RKO (cell line): ENCODE results near the gene BAG5.
A peak's percentile ranks its signal among the peaks of the same experiment; 100 is the strongest.
"Not testable (repeated sequence)": the region's sequence is repeated elsewhere in the genome, so short reads cannot be mapped to it uniquely, and the experiment has no call there.

ENCODE experiments used
- DNase-seq: peaks from one replicate; pipeline ENCODE4 v3.0.0-alpha.2; 2016; ENCODE audit warnings: low spot score

Gene BAG5

DNA sequence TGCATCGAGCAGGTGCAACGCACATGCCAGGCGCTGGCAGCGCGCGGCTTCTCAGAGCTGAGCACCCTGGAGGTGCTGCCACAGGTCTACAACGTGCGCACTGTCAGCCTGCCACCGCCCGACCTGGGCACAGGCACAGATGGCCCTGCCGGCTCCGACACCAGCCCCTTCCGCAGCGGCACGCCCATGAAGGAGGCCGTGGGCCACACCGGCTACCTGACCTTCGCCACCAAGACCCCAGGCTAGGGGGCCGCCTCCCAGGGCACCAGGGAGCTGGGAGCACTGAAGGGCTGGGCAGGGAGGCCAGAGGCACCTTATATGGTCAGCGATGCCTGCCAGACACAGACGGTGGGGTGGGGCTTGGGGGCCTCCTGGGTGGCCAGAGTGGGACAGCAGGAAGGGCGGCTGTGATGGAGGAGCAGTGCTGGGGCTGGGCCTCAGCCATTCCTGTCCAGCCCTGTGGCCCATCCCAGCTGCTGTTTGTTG, 27.8 kb downstream of the BAG5 start:
- DNase-seq, result no peak

DNA sequence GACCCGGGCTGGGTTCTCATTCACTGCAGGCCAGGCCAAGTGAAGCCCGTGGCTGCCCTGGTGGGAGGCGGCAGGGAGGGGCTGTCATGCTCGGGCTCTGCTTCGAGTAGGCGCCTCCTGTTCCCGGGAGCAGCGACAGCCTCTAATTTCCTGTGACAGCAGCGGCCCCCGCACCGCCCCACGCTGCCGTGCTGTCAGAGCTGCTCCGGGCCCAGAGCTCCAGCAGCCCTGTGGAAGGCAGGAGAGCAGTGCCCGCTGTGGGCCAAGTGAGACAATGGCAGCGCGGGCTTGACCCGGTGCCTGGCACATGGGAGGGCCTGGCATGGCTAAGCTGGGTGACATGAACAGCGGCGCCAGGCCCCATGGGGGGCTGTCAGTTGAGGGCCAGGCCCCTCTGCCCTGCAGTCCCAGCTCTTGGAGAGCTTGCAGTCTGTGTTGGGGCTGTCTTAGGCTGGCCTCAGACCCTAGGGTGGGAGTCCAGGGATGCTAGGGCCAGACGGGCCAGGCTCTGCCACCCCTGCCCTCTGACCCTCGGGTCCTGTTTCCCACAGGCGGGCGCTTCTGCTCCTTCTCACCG, 28.4 kb downstream of the BAG5 start:
- no peak for DNase-seq

DNA sequence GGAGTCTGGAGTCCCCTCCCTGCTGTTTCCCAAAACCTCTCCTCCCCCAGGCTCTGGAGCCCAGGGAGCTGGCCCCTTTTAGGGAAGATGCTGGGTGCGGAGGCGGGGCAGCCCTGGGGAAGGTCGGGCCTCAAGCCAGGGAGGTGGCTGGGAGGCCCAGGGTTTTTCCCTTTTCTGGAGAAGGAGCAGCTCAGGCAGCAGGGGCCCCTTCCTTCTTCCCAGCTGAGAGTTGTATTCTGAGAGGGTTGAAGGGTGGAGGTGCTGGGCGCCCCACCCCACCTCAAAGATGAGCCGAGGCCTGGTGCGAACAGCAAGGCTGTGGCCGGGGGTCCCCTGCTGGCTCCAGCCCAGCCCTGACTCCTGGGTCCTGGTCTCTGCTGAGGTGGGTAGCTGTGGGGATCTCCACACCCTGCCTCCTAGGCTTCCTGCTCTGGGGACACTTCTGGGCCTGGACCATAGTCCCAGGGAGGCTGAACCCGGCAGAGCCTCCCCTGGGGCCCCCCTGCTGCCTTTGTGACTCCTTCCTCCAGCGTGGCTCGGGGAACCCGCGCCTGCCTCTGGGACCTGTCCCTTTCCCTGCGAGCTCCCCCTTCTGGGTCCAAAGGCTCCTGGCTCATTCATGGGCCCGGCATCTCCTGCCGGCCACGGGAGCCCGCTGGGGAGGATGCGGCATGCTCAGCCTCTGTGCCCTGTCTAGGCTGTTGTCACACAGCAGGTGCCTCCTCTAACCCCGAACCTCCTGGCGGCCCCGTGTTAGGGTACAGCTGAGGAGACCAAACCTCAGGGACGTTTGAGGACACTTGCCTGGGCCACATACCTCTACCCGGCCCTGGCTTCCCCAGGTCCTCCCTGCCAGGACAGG, 29.1 kb downstream of the BAG5 start:
- no peak for DNase-seq

DNA sequence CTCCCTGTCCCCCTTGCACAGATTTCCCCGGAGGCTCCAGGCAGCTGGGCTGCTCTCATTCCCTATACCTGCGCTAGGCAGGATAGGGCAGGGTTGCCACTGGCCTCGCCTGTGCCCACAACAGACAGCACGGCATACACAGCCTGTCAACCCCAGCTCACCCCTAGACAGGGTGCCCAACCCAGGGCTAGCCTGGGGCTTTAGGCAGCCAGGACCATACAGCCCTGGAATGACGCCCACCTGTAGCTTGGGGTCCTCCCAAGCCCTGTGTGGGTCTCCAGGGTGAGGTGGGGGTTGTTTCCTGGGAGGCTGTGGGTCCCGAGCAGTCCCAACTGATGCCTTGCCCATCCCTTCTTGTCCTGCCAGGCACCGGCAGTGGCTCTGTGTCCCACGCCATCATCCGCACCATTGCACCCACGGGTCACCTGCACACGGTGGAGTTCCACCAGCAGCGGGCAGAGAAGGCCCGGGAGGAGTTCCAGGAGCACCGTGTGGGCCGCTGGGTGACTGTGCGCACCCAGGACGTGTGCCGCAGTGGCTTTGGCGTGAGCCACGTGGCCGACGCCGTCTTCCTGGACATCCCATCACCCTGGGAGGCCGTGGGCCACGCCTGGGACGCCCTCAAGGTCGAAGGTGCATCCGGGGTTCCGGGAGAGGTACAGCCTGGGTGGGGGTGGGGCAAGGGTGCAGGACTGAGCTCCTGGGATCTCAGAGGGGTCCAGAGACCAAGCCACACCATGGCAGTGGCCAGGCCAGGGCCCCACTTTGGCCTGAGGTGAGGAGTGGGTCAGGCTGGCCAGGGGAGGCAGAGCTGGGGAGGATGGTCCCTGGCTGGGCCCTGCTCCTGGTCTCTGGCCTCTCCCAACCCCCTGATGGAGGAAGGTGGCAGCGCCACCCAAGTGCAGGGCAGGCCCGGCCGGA, 30.0 kb downstream of the BAG5 start:
- no peak for DNase-seq

DNA sequence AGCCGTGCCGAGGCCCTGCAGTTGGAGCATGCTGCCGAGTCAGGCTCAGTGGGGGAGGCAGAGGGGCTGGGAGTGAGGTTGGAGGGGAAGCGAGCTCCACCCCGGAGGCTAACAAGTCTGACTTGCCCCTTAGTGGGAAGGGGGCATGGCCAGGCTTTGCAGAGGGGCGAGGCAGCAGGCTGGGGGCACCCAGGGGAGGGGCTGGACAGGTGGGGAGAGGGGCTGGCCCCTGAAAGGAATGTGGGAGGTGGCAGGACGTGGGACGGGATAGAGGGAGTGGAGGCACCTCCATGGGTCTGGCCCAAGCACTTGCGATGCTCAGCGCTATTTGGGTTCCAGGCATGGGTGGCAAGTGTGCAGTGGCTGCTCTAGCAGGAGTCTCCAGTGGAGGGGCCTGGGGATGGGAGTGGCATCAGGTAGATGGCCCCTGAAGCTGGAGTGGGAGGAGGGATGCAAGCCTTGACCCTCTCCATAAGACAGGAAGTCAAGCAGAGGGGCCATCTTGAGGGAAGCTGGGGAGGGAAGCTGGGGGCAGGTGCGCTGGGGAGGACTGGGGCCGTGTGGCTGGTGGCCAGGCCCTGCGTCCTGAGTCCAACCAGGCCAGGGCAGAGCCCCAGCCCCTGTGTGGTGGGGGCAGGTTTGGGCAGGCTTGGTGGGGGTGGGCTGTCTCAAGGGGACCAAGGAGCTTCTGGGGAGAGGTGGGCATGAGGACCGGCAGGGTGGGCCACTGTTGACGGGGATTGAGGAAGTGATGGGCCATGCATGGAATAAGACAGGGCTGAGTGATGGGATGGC, 30.8 kb downstream of the BAG5 start:
- DNase-seq, result no peak

DNA sequence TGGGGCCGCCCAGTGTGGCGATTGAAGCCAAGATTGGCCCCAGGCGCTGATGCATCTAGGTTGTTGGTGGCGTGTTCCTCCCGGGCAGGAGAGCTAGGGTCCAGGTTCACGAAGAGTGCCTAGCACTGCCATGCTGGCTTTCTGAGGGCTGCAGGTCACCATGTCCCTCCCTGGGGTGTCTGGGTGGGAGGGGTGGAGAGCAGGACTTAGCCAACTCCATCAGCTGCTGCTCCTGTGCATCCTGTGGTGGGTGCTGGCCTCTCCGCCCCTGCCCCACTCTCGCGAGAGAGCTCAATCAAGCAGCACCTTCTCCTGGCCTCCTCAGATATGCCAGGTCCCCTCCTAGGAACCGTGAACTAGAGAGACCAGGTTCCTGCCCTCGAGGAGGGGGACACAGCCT, 31.6 kb downstream of the BAG5 start:
- DNase-seq, result no peak

DNA sequence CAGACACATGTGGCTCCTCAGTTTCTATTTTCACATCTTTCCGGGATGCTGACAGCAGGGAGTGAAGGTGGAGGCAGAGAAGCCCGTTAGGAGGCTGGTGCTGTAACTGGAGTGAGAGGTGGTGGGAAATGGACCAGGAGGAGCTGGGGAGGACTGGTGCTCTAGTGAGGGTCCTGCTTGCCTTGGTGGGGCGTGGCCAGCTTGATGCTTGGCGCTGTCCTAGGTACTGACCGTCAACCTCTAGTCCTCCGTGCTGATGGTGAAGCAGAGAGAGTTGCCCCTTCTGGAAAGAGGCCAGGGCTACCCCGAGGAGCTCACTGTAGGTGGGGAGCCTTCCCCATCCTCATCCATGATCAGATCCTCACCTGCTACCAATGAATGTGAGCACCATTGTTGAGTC, 32.1 kb downstream of the BAG5 start:
- DNase-seq, result peak; percentile 40

DNA sequence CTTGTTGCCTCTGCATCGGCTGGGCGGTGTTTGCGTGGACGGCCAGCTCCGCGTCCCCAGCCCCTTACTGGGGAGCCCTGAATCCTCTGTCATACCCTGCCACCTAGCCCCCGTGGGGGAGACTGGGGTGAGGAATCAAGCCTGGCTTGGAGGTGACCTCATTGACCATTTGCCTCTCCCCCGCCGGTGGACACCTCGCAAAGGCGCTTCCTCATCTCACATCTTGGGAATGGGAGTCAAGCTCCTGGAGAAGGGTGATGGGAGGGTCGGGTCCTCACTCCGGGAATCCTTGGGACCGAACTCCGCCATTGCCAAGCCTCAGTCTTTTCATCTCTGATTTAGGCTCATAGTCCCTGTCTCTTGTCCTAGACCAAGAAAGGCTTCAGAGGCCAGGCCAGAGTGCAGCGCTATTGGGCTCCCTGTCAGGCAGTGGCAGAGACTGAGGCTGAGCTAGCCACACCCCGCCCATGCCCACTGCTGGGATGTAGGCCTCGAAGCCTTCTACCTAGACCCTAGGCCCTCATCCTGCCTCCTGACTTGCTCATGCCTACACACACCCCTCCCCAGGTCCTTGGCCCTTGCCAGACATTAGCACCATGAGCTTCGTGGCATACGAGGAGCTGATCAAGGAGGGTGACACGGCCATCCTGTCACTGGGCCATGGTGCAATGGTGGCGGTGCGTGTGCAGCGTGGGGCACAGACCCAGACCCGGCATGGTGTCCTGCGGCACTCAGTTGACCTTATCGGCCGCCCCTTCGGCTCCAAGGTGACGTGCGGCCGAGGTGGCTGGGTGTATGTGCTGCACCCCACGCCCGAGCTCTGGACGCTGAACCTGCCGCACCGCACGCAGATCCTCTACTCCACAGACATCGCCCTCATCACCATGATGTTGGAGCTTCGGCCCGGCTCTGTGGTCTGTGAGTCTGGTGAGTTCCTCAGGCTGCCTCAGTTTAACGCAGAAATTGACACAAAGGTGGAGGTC, 32.8 kb downstream of the BAG5 start:
- peak; percentile 32 for DNase-seq

DNA sequence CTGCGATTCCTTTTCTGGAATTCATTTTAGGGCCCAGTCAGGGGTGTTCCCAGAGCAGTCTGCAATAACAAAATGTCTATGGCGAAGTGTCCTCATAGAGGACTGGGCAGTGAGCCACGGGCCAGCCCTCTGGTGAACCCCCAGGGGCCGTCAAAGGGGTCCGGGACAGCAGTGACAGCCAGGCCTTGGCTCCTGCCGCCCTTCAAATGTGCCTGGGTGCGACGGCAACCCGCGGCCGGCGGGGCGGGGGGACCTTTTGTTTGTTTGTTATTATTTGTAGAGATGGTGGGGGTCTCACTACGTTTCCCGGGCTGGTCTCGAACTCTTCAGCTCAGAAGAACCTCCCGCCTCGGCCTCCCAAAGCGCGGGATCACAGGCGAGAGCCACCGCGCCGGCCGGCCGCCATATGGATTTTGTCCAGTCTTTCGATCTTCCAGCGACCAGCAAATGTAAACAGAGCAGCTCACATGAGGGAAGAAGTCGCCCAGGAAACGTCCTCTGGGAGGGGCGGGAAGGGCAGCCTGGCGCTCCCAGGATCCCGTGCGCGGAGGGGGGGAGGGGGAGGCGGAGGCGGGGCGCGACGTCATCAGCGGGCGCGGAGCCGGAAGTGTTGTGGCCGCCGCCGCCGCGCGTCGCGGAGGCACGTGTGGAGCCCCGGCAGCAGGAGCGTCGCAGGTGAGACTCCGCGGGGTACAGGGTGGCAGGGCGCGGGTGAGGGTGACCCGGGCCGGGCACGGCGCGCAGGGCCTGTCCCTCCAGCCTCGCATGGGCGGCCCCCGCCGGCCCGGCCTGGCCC, 33.7 kb downstream of the BAG5 start, which contains the start of gene TRMT61A:
TRMT61A (plus strand) TSS at position 610 of the 796 bp plus-strand sequence. CDS start 783 bp downstream, outside the sequence.
- DNase-seq, result peak; percentile 89

DNA sequence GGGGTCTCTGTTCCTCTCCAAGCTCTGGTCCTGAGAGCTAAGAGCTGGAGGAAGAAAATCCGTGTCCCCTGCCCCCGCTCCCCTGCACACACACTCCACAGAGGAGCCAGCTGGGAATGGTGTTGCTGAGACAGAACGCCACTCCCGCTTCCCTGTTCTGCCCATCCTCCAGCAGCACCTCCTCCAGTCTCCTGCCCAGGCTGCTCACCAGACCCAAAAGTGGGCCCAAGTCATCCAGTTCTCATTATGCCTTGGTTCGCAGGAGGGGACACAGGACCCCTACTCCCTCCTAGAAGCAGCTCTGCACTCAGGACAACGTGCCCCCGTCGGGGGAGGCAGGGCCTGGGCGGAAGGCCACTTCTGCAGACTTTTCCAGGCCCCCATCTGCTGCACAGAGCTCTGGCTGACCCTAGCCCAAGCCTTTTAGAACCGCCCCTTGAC, 34.3 kb downstream of the BAG5 start:
- DNase-seq, result no peak

DNA sequence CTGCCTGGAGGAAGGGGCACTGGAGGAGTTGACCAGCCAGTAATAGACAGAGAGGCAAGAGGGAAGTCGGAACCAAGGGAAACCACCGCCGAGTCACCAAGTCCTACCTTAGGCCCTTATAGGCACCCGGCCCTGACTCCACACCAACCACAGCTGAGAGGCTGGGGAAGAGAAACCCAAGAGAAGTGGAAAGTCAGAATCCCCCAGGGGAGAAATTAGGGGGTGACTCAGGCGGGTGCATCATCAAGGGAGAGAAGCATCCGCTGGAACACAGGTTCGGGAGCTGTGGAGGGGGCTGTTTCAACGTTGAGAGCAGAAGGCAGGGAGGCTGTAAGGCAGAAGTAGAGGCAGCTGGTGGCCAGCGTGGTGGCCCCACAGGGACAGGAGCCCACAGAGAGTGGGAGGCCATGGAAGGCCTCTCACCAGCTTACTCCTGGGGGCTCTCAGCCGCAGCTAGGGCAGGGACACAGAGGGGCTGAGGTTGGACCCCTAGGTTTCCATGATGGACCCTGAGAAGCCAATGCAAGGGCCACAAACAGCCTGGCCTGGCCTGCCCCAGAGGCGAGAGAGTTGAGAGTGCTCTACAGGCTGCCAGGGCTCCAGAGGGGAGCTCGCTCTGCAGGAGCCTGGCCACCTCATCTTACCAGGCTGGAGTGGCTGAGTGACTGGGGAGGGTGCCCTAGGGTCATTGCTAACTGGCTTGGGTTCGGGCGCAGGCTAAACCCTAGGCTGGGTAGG, 34.9 kb downstream of the BAG5 start:
- DNase-seq, result no peak

DNA sequence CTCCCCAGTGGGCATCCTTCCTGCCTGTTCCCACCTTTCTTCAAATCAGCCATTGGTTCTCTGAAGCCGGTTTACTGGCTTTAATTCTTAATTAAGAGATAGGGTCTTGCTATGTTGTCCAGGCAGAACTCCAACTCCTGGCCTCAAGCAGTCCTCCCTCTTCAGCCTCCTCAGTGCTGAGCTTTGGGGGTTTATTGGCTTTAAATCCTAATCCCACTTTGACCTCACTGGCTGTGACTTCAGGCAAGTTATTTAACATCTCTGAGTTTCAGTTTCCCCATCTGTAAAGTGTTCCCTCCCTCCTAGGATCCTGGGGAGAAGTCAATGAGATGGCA, 35.6 kb downstream of the BAG5 start:
- no peak for DNase-seq

DNA sequence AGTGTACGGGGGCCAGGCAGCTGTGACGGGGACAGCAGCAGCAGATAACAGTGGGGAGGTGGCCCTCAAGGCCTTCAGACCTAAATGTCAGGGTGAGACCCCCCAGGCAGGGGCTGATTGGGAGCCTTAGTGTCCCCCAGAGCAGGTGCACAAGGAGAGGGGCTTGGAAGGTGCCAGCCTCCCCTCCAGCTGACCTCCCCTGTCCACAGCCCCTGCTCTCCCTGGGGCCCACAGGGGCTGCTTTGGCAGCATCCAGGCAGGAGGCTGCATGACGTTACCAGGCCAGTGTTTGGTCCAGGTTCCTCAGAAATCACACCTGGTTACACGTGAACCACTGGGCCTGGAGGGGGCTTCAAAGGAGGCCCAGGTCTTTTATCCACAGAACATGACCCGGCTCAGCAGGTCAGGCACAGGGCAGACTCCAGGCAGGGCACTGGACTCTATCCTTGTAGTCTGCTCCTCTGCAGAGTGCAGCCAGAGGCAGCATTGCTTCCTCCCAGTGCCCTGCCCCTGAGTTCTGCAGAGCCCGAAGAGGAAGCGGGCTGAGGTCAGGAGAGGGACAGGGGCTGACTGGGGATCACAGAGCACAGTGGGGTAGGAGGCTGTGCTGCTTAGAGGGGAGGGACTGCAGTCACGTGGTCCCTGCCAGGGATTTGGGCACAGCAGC, 36.1 kb downstream of the BAG5 start:
- DNase-seq, result no peak

DNA sequence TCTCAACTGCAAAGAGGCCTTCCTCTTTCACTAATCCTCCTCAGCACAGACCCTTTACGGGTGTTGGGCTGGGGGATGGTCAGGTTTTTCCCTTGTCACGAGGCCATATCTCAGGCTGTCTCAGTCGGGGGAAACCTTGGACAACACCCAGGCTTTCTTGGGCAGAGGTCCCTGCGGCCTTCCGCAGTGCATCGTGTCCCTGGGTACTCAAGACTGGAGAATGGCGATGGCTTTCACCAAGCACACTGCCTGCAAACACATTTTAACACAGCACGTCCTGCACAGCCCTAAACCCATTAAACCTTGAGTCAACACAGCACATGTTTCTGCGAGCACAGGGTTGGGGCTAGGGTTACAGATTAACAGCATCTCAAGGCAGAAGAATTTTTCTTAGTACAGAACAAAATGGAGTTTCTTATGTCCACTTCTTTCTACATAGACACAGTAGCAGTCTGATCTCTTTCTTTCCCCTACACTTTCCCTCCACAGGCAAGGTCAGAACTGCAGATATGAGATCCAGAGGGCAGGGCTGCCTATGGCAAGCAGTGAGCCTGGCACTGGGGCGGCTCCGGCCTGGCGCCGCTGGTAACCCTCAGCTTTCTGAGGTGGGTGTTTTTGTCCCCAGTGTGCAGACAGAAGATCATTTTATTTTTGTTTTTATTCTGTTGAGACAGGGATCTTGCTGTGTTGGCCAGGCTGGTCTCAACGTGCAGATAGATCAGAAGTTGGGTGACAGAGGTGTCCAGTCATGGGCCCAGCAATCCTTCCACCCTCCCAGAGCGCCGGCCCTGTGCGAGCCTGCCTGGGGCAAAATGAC, 36.8 kb downstream of the BAG5 start:
- not testable (repeated sequence) for DNase-seq

DNA sequence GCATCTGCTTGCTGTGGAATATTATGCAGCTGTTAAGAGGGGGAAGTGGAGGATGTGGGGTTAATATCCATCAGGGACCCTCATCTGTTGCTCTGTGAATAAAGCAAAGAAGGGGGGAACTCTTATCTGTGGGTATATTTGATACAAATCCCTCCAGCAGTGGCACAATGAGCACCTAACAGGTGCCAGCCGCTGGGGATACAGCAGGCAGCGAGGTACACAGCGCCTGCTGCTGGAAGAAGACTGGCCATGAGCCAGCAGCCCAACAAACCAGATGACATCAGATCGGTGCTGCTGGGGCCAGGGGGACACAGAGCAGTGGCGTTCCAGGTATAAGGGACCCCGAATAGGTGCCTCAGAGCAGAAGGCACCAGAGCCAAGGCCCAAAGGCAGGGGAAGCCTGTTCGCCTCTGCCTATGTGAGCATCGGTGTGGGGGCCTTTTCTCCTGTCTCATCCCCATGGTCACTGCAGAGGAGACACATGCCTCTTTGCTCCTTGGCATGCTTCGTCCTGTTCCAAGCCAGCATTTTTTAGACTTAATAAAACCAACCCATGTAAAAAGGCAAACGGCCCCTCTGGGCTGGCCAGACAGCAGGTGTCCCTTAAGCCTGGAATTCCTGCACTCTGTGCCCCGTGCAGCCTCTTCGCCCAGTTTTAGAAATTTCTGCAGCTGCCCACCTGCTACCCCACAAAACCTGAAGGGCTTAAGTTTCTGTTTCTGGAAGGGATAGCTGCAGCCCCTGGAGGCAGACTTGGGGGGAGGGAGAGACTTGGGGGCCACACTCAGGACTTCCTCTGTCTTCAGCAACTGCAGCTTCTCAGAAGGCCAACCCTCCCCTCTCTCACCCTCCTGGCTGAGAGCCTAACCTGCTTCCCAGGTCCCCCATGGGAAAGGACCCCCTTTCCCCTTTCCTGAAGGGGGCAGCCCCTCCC, 38.2 kb downstream of the BAG5 start:
- DNase-seq, result no peak

DNA sequence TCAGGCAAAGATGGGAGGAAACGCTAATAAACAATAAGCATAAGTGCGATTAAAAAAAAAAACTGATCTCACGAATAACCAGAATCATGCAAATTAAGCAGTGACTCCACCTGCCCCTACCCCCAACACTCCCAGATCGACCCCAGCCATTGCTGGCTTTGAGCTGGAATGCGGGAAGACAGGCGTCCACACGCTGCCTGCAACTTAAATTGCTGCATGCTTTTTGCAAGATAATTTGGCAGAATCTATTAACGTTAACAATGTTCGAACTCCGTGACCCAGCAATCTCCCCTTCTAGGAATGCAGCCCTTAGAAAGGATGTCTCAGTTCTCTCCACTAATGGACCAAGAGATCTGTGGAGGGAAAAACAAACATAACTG, 38.9 kb downstream of the BAG5 start:
- no peak for DNase-seq
